HEK293 (cell line): Measurements from ENCODE around the gene ERP44.

ENCODE experiments used
- BCL11A ChIP-seq: fragments of 450-650 bp; formaldehyde crosslinking; IDR thresholded peaks from 2 replicates; pipeline ENCODE4 v1.5.1; 2016; ENCODE audit warnings: low read depth, missing biosample characterization, missing genetic modification characterization
- ZNF23 ChIP-seq: fragments of 450-650 bp; formaldehyde crosslinking; IDR thresholded peaks from 2 replicates; pipeline ENCODE4 v1.5.1; 2016; ENCODE audit warnings: missing biosample characterization, missing genetic modification characterization, borderline replicate concordance
- ZNF324 ChIP-seq: fragments of 450-650 bp; formaldehyde crosslinking; IDR thresholded peaks from 2 replicates; pipeline ENCODE4 v1.5.1; 2016; ENCODE audit warnings: missing biosample characterization, missing genetic modification characterization
- ZNF558 ChIP-seq: fragments of 450-650 bp; formaldehyde crosslinking; IDR thresholded peaks from 2 replicates; pipeline ENCODE4 v1.5.1; 2016; ENCODE audit warnings: missing biosample characterization, missing genetic modification characterization
- TF ChIP-seq, protein P1 (sequence below): fragments of 450-650 bp; formaldehyde crosslinking; IDR thresholded peaks from 2 replicates; pipeline ENCODE4 v1.5.1; 2016; ENCODE audit warnings: missing biosample characterization, missing genetic modification characterization
- TF ChIP-seq, protein P2 (sequence below): fragments of 450-650 bp; formaldehyde crosslinking; IDR thresholded peaks from 2 replicates; pipeline ENCODE4 v1.5.1; 2017; ENCODE audit warnings: missing biosample characterization, mild to moderate bottlenecking, missing genetic modification characterization, moderate library complexity

DNA sequence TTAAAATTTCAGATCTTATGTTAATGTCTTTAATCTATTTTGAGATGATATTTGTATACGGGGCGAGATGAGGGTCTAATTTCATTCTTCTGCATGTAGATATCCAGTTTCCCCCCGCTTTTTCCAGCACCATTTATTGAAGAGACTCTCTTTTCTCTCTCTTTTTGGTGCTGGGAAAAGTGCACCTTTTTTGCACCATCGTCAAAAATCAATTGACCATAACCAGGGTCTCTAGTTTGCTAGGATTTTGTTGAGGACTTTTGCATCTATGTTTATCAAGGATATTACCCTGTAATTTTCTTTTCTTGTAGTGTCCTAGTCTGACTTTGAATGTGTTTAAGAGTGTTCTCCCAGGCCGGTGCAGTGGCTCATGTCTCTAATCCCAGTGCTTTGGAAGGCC, 99.0 kb downstream of the ERP44 start:
- no peak for TF ChIP-seq ZNF324
- TF ChIP-seq, protein P1, sequence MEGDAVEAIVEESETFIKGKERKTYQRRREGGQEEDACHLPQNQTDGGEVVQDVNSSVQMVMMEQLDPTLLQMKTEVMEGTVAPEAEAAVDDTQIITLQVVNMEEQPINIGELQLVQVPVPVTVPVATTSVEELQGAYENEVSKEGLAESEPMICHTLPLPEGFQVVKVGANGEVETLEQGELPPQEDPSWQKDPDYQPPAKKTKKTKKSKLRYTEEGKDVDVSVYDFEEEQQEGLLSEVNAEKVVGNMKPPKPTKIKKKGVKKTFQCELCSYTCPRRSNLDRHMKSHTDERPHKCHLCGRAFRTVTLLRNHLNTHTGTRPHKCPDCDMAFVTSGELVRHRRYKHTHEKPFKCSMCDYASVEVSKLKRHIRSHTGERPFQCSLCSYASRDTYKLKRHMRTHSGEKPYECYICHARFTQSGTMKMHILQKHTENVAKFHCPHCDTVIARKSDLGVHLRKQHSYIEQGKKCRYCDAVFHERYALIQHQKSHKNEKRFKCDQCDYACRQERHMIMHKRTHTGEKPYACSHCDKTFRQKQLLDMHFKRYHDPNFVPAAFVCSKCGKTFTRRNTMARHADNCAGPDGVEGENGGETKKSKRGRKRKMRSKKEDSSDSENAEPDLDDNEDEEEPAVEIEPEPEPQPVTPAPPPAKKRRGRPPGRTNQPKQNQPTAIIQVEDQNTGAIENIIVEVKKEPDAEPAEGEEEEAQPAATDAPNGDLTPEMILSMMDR, result no peak
- TF ChIP-seq, protein P2, sequence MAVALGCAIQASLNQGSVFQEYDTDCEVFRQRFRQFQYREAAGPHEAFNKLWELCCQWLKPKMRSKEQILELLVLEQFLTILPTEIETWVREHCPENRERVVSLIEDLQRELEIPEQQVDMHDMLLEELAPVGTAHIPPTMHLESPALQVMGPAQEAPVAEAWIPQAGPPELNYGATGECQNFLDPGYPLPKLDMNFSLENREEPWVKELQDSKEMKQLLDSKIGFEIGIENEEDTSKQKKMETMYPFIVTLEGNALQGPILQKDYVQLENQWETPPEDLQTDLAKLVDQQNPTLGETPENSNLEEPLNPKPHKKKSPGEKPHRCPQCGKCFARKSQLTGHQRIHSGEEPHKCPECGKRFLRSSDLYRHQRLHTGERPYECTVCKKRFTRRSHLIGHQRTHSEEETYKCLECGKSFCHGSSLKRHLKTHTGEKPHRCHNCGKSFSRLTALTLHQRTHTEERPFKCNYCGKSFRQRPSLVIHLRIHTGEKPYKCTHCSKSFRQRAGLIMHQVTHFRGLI (tag by site-specific recombination), result no peak
- TF ChIP-seq BCL11A (tag by site-specific recombination), result no peak
- TF ChIP-seq ZNF23 (tag by site-specific recombination), result no peak
- no peak for TF ChIP-seq ZNF558 (tag by site-specific recombination)
